Activated effector memory CD4-positive, alpha-beta T cell treated with Interleukin-2 at 50 U/mL for 16 hours (primary cell): ENCODE data around the gene SPTB.
"Not testable (repeated sequence)": the region's sequence is repeated elsewhere in the genome, so short reads cannot be mapped to it uniquely, and the experiment has no call there.

Experiments used
- DNase-seq: peaks from one replicate; pipeline ENCODE4 v3.0.0-alpha.2; 2020

SPTB gene

DNA sequence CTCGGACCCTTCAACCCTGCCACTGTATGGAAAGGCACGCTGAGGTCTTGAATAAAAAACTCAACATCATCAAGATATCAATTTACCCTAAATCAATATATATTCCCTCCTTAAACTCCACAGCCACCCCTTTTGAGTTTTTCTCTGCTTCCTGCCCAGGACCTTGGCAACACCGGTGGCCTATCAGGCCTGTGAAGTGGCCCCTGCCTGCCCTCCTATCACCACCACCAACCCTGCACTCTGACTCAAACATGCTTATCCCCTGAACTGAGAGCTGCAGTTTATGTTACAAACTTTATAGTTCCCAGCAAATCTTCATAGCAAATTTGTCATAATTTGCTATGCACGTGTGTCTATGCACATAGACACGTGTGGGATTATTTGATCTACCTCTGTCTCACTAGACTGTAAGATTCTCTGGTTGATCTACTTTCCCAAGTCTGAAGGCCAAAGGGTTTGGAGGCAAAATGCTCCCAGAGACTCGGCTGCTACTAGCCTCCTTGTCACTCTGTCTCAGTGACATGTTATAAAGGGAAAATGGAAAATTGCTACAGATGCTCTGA is 63.4 kb downstream of the SPTB start:
- DNase-seq: no peak

DNA sequence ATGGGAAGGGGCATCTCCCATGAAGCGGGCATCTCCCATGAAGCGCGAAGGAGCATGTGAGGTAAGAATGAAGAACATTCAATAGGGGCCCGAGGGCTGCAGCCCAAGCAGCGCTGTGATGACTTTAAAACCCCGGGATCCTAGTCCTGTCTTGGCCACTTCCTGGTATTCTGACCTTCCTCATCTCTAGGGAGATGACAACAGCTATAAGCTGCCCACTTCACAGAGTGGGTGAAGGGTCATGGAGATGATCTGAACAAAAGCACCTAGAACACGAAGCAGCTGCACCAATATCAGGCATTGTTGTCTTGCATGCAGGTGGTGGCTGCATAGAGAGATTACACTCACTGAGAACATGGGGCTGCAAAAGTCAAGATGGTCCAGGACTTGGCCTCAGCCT is 64.5 kb downstream of the SPTB start:
- no peak for DNase-seq

DNA sequence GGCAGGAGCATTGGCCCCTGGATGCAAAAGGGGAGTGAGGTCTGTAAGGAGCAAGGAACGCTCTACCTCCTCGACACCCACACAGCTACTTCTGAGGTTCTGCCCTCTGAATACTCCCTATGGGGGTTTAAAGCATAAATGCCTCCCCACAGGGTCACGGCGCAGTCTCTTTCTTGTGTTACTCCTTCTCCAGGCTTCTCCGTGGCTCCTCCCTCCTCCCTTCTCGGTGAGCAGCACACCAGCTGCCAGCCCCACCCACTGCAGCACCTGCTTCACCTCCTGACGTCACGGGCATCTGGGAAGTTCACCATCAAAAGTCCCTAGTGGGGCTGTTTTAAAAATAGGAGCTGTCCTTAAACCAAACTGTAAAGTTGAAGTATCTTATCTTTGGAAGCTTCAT is 67.3 kb downstream of the SPTB start:
- DNase-seq: no peak

DNA sequence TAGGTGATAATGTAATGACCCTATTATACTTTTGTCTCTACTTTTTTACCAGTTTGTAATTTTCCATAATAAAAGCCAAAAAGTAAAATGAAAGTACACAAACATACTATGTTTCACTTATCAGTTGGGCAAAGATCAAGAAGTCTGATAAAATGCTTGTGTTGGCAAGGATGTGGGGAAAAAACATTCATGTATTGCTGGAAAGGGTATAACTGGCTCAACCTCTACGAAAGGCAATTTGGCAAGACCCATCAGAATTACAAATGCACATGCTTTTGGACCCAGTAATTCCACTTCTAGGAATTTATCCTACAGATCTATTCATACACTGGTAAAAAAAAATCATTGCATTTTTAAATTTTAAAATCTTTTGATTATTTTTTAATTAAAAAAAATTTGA is 68.0 kb downstream of the SPTB start:
- no peak for DNase-seq

DNA sequence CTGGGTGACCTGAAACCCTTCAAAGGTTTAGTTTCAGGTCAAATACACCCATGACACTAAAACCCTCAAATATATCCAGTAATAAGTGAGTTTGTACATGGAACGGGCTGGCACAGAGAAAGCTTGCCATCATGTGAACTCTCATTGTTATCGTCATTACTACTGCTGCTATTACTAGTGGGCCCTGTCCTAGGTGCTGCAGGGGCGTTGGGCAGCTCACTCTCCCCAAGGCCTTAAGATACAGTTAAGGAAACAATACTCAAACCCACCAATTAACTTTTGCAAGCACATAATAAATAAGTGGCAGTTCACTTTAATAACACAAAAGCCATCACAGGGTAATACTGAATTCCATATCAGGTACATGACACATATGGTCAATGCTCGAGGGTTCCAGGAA is 71.3 kb downstream of the SPTB start:
- DNase-seq: no peak

DNA sequence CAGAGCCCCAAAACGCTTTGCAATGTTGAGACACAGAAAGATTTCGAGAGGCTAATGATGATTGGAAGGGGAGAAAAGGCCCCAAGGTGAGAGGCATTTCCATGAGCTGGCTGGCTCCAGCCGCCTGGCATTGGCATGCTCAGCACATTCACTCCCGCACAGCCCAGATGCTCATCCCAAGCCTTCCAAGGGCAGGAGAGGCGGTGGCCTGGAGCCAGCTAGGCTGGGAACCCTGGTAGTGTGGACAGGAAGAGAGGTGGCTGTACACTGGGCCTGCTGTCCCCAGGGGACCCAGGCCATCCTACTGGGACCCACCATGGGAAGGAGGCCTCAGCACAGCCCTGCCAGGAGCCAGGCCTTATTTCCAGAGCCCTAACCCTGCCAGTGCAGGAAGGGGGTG is 72.2 kb downstream of the SPTB start:
- DNase-seq: no peak

DNA sequence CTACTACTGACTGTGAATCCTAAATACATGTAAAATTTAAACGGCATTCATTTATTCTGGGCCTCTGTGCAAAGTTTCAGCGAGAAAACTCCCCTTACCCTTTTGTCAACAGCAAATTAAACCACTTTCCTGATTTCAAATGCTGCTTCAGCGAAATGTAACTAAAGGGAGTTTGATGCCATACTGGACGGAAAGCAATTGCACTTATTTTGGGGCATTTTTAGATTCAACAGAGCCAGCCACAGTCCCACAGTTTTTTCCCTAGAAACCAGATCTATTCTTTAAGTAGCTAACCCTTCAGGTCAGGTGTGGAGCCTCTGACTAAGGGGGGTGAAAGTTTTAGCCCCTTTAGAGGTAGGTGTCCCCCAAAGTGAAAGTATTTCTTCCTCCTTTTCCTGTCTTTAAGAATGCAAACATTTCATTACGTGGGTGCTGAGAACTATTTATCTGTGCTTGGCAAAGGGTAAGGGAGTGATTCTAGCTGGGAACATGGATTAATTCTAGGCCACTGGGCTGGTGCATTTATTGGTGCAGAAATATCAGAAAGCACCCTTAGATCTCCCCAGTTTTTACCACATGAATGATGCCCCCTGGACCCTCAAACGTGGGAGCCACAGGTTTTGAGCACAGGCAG is 72.7 kb downstream of the SPTB start:
- no peak for DNase-seq

DNA sequence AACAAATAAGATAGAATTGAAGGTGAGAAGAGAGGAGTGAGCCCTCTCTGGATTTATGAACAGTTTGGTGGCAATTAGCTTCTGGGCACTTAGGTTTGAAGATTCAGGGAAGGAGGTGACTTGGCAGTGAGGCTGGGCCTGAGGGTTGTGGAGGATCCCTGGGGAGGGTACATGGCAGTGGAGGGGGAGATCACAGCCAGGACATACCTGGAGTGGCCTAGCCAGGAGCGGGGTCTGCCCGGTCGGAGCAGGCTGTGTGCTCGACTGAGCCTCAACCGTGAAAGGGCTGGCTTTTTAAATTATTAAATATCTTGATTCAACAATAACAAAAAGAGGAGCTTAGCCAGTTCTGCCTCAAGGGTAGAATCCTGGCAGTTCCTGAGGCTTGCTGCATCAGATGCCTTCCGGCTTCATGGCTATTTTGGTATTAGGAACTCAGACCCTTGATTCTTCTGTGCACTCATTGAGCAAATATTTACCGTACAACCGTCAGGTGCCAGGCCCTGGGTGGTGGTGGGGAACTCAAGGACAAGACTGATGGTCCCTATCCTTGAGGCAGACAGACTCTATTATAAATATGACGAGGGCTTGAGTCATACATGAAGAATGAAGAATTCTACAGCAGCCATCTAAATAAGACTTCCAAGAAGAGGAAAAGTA is 73.4 kb downstream of the SPTB start:
- DNase-seq: no peak

DNA sequence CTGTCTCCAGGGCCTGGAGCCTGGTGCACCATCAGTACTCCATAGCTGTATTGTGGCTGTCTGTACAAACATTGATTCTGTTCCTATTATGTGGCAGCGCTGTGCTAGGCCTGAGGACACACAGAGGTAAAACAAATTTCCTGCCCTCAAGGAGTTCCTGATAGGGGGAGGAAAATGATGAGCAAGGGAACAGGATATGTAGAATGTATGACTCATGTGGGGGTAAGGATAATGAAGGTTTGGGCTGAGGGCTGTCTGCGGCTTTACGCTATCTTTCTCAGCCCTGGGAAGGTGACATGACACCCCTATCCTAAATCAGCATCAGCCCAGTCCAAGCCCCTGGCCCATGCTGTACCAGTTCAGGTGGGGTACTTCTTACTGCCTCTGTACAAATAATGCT is 74.1 kb downstream of the SPTB start:
- not testable (repeated sequence) for DNase-seq

DNA sequence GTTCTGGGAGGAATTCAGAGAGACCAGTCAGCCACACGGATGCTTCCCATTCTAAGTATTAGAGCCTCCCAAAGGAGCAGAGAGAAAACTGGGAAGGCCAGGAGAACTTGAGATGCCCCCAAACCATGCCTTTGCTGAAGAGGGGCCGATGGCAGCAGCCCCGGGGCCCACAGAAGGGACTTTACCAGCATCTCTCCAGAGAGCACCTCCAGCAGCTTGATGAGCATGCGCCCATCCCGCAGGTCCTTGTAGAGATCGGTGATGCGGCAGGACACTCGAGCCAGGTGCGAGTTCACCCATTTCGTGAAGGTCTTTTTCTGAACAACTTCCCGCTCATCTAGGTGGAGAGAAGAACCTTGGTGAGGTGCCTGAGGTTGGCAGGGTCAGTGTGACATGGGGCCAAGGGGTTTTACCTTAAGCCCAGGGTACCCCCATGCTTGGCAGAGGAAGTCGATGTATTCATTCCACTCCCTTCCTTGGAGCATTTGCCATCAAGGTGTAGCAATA is 74.9 kb downstream of the SPTB start:
- DNase-seq: no peak

DNA sequence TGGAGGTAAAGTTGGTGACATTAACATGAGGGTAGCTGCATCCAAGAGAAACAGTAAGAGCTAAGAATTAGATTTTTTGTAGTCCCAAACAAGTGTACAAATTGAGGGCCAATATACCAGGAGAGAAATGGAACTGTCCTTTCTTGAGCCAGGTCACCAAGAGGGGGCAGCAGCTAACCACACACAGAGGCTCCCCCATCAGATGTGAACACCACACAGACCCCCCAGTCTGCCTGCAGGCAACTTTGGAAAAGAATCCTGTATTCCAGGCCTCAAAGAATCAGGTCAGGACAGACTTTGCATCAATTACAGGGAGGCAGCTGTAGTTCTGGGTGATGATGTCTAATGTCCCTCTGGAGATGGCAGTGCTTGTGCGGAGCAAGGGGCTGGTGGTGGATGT is 77.9 kb downstream of the SPTB start:
- no peak for DNase-seq

DNA sequence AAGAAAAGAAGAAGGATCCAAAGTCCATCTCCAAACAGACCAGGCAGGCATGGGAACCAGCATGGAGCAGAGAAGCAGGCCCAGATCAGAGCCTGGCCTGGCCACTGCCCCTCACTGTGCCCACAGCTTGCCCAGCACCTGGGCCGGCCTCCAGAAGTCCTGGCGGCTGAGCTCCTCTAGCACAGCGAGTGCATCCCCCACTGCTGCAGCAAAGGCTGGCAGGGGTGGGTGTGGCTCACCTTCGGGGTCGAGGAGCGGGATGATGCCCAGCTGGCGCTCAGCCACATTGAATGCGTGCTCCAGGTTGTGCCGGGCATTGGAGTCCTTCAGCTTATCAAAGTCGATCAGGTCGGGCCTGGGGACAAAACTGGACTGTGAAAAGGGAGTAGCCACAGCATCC is 78.7 kb downstream of the SPTB start:
- no peak for DNase-seq

DNA sequence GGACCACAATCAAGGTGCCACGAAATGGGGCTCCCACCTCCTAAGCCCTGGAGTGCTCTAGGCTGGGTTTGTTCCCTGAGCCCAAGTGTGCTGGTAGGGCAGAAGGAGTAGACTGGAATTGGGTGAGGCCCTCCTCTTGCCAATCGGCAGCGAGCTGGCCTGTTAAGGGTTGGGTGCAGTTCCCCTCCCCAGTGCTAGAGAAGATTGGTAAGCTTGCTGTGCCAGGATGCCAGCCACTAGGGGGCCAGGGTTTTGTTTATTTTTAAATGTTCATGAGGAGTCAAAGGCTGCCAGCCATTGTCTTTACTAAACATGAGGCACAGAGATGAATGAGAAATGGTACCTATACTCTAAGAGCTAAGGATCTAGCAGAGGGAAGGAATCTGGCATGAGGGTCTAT is 79.7 kb downstream of the SPTB start:
- no peak for DNase-seq

DNA sequence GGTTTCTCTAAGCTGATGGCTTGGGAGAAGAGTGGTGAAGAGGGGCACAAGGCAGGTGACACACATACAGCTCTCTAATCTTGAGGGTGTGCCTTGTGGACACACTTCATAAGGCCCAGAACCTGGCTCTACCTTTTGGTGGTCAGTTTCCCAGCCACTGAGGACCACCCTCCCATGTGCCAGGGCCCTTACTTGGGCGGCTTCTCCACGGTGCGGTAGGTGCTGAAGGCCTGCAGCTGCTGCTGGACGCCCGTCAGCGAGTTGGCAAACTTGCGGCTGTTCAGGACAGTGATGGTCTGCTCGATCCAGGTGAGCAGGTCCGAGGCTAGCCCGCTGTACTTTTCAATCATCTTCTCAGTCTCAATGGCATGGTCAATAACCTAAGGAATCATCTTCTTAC is 80.2 kb downstream of the SPTB start:
- DNase-seq: no peak

DNA sequence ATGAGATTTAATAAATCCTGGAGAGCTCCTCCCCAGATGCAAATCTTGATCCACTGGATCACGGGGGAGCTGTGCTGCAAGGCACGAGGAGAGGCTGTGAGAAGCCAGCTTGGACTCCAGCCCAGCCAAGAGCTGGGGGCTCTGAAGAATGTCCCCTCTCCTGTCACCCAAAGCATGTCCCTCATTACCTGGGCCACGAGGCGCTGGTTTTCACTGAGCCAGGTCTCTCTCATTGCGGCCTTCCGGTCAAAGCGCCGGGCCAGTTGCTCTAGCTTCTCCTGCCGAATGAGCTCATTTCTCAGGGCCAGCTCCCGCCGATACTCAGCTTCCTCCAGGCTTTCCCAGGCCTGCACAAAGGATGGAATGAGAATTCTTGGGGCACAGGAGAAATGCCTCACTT is 83.3 kb downstream of the SPTB start:
- no peak for DNase-seq

DNA sequence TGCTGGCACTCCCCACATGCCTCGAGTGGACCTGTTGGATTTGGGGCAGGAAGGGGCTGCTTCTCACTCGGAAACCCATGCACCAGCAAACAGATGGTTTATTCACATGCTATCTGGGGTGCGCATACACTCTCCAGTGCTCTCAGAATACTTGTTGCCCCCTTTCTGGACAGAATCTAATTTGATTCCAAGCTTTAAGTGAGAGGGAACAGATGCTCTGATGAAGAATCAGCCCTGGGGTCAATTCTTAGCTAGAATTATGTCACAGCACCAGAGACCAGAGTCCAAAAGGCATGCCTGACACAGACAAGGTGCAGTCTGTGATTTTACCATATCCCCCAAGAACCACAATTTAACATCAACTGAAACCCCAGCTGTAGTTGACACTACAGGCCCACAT is 83.8 kb downstream of the SPTB start:
- DNase-seq: no peak

DNA sequence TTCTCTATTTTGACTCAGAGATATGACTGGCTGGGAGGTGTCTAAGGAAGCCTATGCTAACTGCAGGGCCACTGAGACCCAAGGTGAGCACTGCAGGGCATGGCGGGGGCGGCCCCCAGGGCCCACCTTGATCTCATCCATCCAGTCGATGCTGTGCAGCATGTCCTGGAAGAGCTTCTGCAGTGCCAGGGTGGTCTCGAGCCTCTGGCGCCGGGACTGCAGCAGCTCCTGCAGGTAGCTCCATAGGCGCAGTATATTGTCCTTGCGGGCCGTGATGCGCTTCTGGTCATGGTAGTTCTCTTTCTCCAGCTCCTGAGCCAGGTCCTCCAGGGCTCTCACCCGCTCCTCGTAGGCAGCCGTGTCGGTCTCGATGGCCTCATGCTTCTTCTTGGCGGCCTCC is 84.5 kb downstream of the SPTB start:
- DNase-seq: no peak

DNA sequence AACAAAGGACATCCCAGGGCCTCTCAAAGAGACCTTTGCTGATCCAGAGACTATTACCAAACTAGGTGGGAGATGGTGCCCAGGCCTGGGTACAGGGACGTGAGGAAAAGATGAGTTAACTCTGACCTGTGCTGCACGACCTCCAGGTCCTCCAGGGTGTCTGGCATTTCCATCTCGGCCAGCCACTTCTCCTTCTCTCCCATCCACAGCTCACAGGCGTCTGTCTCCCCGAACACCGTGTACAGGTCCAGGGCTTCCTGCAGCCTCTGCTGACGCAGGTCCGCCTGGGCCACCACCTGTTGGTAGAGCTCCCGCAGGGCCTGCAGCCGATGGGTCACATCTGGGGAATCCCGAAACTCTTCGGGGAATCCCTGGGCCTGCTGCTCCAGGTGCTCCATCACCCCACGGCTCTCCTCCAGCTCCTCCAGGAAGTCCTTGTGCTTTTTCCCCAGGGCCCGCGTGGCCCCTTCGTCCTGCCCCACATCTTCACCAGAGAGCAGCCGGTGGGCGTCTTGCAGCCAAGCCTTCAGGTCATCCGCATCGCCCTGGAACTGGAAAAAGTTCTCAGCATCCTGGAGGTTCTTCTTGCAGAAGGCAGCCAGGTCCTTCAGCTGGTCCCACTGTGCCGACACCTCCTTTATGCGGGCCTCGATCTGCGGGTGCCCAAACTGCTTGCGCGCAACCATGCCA is 86.7 kb downstream of the SPTB start:
- DNase-seq: no peak

DNA sequence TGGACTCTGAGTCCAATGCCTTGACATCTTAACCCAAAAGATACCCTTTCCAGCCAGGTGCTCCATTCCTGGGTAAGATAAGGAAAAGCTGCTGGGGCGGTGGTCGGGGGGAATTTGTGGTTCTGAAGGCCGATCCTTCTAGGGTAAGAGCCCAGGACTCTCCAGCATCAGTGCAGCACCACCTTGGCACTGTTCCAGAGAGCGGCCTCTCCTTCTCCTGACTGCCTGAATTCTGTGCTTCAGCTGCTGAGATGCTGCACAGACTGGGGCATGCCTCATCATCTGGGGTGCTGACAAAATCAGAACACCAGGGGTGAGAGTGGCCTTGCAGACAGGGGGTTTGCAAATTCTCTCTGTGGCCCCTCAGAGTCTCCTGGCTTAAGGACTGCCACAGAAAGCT is 87.5 kb downstream of the SPTB start:
- DNase-seq: no peak

DNA sequence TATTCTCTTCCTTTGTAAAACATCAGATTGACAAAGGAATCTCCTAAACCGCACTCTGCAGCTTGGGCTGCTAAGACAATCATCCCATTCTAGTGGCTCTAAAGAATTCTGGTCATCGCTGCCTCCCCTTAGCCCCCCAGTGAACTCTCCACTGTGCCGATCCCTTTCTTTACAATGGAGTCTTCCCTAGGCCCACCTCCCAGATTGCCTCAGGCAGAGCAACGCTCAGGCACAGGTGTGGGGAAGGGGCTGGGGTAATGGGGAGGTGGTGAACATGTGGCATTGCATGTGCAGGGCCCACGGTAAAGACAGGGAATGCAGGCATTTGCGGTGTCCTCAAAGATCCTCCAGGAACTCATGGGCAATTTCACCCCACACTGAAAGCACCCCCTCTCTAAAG is 89.2 kb downstream of the SPTB start:
- DNase-seq: no peak

DNA sequence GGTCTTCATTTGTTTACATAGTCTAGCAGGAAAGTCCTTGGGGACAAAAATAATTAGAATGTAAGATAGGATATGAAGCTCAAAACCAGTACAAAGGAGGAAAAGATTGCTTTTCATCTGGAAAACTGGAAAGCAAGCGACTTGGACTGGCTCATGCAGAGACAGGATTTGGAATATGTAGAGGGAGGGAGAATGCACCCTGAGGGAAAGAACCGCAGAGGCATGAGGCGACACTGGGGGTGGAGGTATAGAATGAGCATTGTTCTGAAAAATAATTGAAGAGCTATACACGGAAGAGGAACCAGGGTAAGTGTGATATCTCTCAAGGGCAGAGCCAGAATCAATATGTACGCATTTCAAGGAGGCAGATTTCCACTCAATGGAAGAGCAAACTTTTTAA is 90.0 kb downstream of the SPTB start:
- no peak for DNase-seq

DNA sequence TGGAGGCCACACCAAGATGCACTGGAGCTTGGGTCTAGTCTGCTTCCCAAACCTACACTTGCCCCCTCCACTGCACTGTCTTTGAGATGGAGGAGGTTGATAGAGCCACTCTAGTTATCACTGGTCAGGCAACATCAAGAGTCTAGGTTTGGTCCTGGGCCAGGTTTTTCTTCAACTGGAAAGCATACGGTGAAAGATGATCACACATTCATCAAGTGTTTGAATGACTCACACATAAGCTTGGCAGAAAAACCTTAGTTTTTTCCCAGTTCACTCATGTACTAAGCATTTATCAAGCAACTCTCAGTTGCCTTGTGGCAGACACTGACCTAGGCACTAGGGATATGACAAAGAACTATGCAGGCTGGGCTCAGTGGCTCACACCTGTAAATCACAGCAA is 91.0 kb downstream of the SPTB start:
- no peak for DNase-seq

DNA sequence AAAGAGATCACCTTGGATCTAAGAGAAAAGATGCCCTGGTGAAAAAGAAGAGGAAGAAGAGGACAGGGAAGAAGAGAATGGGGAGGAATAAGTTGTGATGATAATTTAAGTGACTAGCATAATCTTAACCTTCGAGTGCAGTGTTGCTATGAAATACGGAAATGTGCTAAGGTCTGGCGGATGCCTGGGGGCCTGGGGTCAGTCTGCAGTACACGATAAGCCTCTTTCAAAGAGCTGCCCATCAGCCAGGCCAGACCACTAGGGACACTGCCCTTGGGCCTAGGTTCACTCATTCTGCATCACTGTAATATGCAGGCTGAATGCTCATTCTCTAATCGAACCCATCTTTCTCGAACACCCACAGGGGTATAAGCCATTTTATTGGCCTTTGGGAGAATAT is 92.1 kb downstream of the SPTB start:
- no peak for DNase-seq
